ENCODE data around the gene MYBPC3. TPM values are rescaled to one million over a fixed set of nuclear protein-coding genes. Genes with fewer than 3 reads are reported as not detected.

MYBPC3 gene
- total RNA-seq, 2 experiments from 2014 or later: not detected

GRCh38 chr11:47392546-47393162, 40.2 kb upstream of the MYBPC3 start:
- peaks cover 47% of the 10 kb centered on the region for H3K4me1 Mint-ChIP-seq
- DNase-seq: no peak
- ChIA-PET CTCF (interaction anchor here (1.2 to 4.4 kb wide), 5 partner anchors 14 to 34 kb away, joined by 3 to 24 read pairs (median 11); partner anchors contain the start of genes PSMC3 and SPI1), POLR2A (interaction anchor here (1.0 to 3.9 kb wide), 7 partner anchors 8 to 178 kb away, joined by 3 to 23 read pairs (median 12); partner anchors contain the start of genes DDB2, PSMC3 and SLC39A13)
- H3K27ac Mint-ChIP-seq: no peak overlapping the region
- no peak overlapping the region for H3K4me3 Mint-ChIP-seq
- no peaks in the 10 kb centered on the region for H3K27me3 Mint-ChIP-seq
- no peaks in the 10 kb centered on the region for H3K9me3 Mint-ChIP-seq
- no peaks in the 10 kb centered on the region for H3K36me3 Mint-ChIP-seq (ENCODE audit: low read depth)

- Mint-ChIP-seq H3K27me3 (no peaks in the 10 kb centered on the region), H3K4me3 (no peak overlapping the region), H3K36me3 (ENCODE audit: low read depth) (no peaks in the 10 kb centered on the region), H3K9me3 (no peaks in the 10 kb centered on the region), H3K27ac (no peak overlapping the region), H3K4me1 (peaks cover 47% of the 10 kb centered on the region)
- no peak for DNase-seq
- CTCF ChIA-PET: interaction anchor here (1.2 to 4.4 kb wide), 4 partner anchors 13 to 35 kb away, joined by 3 to 24 read pairs (median 8); partner anchors contain the start of genes PSMC3 and SPI1
- POLR2A ChIA-PET: interaction anchor here (1.1 to 3.9 kb wide), 4 partner anchors 9 to 34 kb away, joined by 3 to 20 read pairs (median 7); partner anchors contain the start of genes PSMC3 and SLC39A13
Observed at GRCh38 chr11:47391711-47392432, 39.4 kb upstream of the MYBPC3 start.

GRCh38 chr11:47391077-47391583, 38.6 kb upstream of the MYBPC3 start:
- H3K4me3 Mint-ChIP-seq: no peak overlapping the region
- DNase-seq: no peak
- POLR2A ChIA-PET: interaction anchor here (1.1 to 3.8 kb wide), 3 partner anchors 10 to 35 kb away, joined by 3 to 11 read pairs (median 3); partner anchors contain the start of genes PSMC3 and SLC39A13
- CTCF ChIA-PET: interaction anchor here (2.1 to 4.4 kb wide), 3 partner anchors 17 to 21 kb away, joined by 12 to 24 read pairs (median 16); no protein-coding TSS in a partner anchor
- no peaks in the 10 kb centered on the region for H3K27me3 Mint-ChIP-seq
- H3K4me1 Mint-ChIP-seq: peaks cover 47% of the 10 kb centered on the region
- no peak overlapping the region for H3K27ac Mint-ChIP-seq
- no peaks in the 10 kb centered on the region for H3K9me3 Mint-ChIP-seq
- H3K36me3 Mint-ChIP-seq (ENCODE audit: low read depth): no peaks in the 10 kb centered on the region

GRCh38 chr11:47390422-47390760, 37.9 kb upstream of the MYBPC3 start:
- Mint-ChIP-seq H3K4me3 (no peak overlapping the region), H3K27me3 (no peaks in the 10 kb centered on the region), H3K27ac (no peak overlapping the region), H3K9me3 (no peaks in the 10 kb centered on the region), H3K36me3 (ENCODE audit: low read depth) (no peaks in the 10 kb centered on the region), H3K4me1 (peaks cover 40% of the 10 kb centered on the region)
- ChIA-PET CTCF (interaction anchor here (2.1 to 2.9 kb wide), 2 partner anchors 16 to 22 kb away, joined by 12 to 16 read pairs; no protein-coding TSS in a partner anchor), POLR2A (interaction anchor here (1.1 to 1.4 kb wide), 2 partner anchors 18 to 19 kb away, joined by 3 to 4 read pairs; partner anchors contain the start of gene SLC39A13)
- no peak for DNase-seq

- H3K27ac Mint-ChIP-seq: peak overlapping the region; percentile 26
- H3K27me3 Mint-ChIP-seq: no peaks in the 10 kb centered on the region
- POLR2A ChIA-PET: interaction anchor here (0.6 to 1.4 kb wide), 4 partner anchors 16 to 37 kb away, joined by 3 to 4 read pairs (median 3); partner anchors contain the start of gene PSMC3
- CTCF ChIA-PET: interaction anchor here (2.9 kb wide), 1 partner anchor 16 kb away, joined by 16 read pairs; no protein-coding TSS in a partner anchor
- H3K9me3 Mint-ChIP-seq: no peaks in the 10 kb centered on the region
- DNase-seq: no peak
- no peak overlapping the region for H3K4me3 Mint-ChIP-seq
- H3K4me1 Mint-ChIP-seq: peaks cover 36% of the 10 kb centered on the region
- no peaks in the 10 kb centered on the region for H3K36me3 Mint-ChIP-seq (ENCODE audit: low read depth)
Observed at GRCh38 chr11:47389577-47390421, 37.3 kb upstream of the MYBPC3 start.

- H3K4me3 Mint-ChIP-seq: no peak overlapping the region
- H3K4me1 Mint-ChIP-seq: peaks cover 27% of the 10 kb centered on the region
- no peaks in the 10 kb centered on the region for H3K36me3 Mint-ChIP-seq (ENCODE audit: low read depth)
- ChIA-PET CTCF (interaction anchor here (2.9 kb wide), 1 partner anchor 15 kb away, joined by 16 read pairs; no protein-coding TSS in a partner anchor), POLR2A (interaction anchor here (0.6 to 1.4 kb wide), 4 partner anchors 15 to 38 kb away, joined by 3 to 4 read pairs (median 3); partner anchors contain the start of gene PSMC3)
- H3K27me3 Mint-ChIP-seq: no peaks in the 10 kb centered on the region
- no peaks in the 10 kb centered on the region for H3K9me3 Mint-ChIP-seq
- no peak for DNase-seq
- H3K27ac Mint-ChIP-seq: no peak overlapping the region
Observed at GRCh38 chr11:47388697-47389576, 36.4 kb upstream of the MYBPC3 start.

- Mint-ChIP-seq H3K36me3 (ENCODE audit: low read depth) (no peaks in the 10 kb centered on the region), H3K27ac (no peak overlapping the region), H3K9me3 (no peaks in the 10 kb centered on the region), H3K27me3 (no peaks in the 10 kb centered on the region), H3K4me3 (no peak overlapping the region), H3K4me1 (peaks cover 20% of the 10 kb centered on the region)
- no peak for DNase-seq
- CTCF ChIA-PET: interaction anchor here (1.4 to 2.9 kb wide), 2 partner anchors 14 kb away, joined by 10 to 16 read pairs; no protein-coding TSS in a partner anchor
- POLR2A ChIA-PET: interaction anchor here (1.0 kb wide), 1 partner anchor 12 kb away, joined by 3 read pairs; no protein-coding TSS in a partner anchor
Observed at GRCh38 chr11:47387944-47388696, 35.6 kb upstream of the MYBPC3 start.

- Mint-ChIP-seq H3K27me3 (no peaks in the 10 kb centered on the region), H3K27ac (no peak overlapping the region), H3K36me3 (ENCODE audit: low read depth) (no peaks in the 10 kb centered on the region), H3K4me1 (peaks cover 6% of the 10 kb centered on the region), H3K4me3 (no peak overlapping the region), H3K9me3 (no peaks in the 10 kb centered on the region)
- ChIA-PET CTCF (no interaction called here), POLR2A (no interaction called here)
- no peak for DNase-seq
Observed at GRCh38 chr11:47384498-47384897, 32.0 kb upstream of the MYBPC3 start.

- Mint-ChIP-seq H3K4me1 (no peaks in the 10 kb centered on the region), H3K27me3 (no peaks in the 10 kb centered on the region), H3K27ac (no peak overlapping the region), H3K9me3 (no peaks in the 10 kb centered on the region), H3K4me3 (no peak overlapping the region), H3K36me3 (ENCODE audit: low read depth) (no peaks in the 10 kb centered on the region)
- DNase-seq: no peak
- ChIA-PET POLR2A (interaction anchor here (0.7 to 0.8 kb wide), 2 partner anchors 9 to 26 kb away, joined by 3 to 6 read pairs; no protein-coding TSS in a partner anchor), CTCF (interaction anchor here (0.9 to 1.9 kb wide), 2 partner anchors 9 to 16 kb away, joined by 3 to 9 read pairs; no protein-coding TSS in a partner anchor)
Observed at GRCh38 chr11:47383071-47383470, 30.6 kb upstream of the MYBPC3 start.

GRCh38 chr11:47380078-47380477, 27.6 kb upstream of the MYBPC3 start:
- DNase-seq: no peak
- no peaks in the 10 kb centered on the region for H3K4me1 Mint-ChIP-seq
- no peaks in the 10 kb centered on the region for H3K27me3 Mint-ChIP-seq
- POLR2A ChIA-PET: no interaction called here
- no peaks in the 10 kb centered on the region for H3K36me3 Mint-ChIP-seq (ENCODE audit: low read depth)
- H3K9me3 Mint-ChIP-seq: no peaks in the 10 kb centered on the region
- no peak overlapping the region for H3K4me3 Mint-ChIP-seq
- H3K27ac Mint-ChIP-seq: no peak overlapping the region
- CTCF ChIA-PET: interaction anchor here (0.9 kb wide), 1 partner anchor 33 kb away, joined by 3 read pairs; no protein-coding TSS in a partner anchor

- no peak for DNase-seq
- no peak overlapping the region for H3K27ac Mint-ChIP-seq
- no peaks in the 10 kb centered on the region for H3K36me3 Mint-ChIP-seq (ENCODE audit: low read depth)
- H3K27me3 Mint-ChIP-seq: no peaks in the 10 kb centered on the region
- CTCF ChIA-PET: interaction anchor here (1.4 to 1.5 kb wide), 2 partner anchors 13 to 74 kb away, joined by 3 read pairs; no protein-coding TSS in a partner anchor
- POLR2A ChIA-PET: no interaction called here
- no peaks in the 10 kb centered on the region for H3K4me1 Mint-ChIP-seq
- H3K4me3 Mint-ChIP-seq: no peak overlapping the region
- no peaks in the 10 kb centered on the region for H3K9me3 Mint-ChIP-seq
Observed at GRCh38 chr11:47379317-47379716, 26.8 kb upstream of the MYBPC3 start.
